COLO829 (cell line): ENCODE data around the gene SDR39U1.
A peak's percentile ranks its signal among the peaks of the same experiment; 100 is the strongest.

Source experiments
- DNase-seq: peaks from one replicate; pipeline ENCODE4 v3.0.0; 2012; ENCODE audit warnings: low spot score

Gene SDR39U1

DNA sequence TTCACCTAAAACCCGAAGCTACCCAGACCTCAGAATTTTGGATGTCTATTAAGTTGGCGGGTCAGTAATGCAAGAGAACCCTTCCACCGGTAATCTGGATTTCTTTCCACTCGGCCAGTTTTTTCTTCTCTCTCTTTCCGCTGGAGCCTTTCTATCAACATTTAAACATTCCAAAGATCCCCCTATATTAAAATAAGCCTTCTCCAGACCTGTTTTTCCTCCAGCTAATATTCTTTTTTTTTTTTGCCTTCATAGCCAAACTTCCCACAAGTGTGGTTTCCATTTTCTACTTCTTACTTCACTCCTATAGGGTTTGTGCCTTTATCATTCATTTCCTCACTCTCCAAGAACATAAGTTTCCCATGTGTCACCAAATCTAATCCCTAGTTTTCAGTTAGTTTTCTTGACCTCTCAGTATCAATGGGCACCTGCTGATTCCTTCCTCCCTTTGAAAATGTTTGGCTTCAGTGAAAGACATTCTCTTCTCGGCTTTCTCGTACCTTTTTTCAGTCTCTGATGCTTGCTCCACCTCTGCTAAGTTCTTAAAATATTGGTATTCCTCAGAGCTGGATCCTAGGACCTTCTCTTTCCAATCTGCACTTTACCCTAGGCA, 583 bp upstream of the SDR39U1 start:
- DNase-seq, result no peak

DNA sequence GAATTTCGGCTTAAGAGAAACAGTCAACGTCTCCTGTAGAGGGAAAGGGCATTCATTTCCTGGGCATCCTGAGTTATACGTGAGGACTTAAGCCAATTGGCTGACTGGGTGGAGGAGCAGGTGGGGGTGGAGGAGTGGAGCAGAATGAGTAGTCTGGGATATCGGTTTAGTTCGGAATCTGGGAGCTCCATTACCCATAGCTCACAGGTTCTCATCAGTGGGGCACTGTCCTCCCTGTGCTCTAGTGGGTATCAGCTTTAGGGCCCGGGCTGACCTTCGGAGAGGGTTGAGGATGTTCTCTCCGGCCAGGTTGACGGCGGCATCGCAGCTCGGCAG, 704 bp downstream of the SDR39U1 start:
- no peak for DNase-seq

DNA sequence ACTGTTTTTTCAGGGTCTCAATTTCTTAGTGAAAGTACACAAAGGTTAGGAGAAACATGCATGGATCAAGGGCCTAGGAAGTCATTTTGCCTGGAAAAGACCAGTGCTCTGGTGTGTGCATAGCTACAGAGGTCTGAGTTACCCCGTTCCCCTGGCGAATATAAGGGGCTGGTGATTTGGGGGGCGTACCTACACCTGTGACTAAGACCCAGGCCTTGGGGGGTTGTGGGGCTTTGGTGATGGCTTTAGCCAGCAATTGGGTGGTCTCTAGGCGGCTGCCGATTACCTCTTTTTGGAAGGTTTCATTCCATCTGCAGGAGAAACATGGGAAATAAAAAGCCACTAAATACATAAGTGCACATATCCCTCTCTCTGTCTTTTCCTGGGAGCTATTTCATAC, 1.1 kb downstream of the SDR39U1 start:
- DNase-seq, result no peak

DNA sequence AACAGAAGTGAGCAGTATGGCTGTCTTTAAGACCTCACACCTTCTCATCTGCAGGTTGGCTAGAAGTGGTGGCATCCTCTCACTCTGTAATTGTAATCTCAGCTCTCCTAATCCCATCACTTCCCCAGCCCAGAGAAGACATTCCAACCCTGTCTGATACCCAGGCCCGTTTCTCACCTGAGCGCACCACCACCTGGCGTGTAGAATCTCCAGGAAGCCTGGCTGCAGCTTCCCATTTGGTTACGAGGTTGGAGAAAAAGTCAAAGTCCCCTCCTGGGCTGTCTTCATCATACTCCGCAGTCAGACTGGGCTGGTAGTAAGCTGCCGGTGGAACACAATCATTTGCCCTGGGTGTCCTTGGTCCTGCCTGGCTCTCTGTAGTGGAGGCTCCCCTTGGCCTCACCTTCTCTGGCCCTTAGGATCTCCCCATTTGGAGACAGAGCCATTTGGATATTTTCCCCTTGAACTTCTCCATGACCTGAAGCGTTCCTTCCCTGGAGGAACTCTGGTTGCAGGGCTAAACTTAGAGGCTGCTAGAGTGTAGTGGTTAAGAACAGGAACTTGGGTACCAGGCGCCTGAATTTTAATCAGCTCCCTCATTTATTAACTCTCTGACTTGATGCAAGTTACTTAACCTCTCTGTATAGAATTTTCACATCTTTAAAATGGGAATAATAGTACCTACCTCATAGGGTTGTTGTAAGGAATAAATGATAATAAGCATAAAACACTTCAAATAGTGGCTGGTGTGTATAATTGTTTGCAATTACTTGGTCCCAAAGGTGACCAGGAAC, 1.8 kb downstream of the SDR39U1 start:
- no peak for DNase-seq

DNA sequence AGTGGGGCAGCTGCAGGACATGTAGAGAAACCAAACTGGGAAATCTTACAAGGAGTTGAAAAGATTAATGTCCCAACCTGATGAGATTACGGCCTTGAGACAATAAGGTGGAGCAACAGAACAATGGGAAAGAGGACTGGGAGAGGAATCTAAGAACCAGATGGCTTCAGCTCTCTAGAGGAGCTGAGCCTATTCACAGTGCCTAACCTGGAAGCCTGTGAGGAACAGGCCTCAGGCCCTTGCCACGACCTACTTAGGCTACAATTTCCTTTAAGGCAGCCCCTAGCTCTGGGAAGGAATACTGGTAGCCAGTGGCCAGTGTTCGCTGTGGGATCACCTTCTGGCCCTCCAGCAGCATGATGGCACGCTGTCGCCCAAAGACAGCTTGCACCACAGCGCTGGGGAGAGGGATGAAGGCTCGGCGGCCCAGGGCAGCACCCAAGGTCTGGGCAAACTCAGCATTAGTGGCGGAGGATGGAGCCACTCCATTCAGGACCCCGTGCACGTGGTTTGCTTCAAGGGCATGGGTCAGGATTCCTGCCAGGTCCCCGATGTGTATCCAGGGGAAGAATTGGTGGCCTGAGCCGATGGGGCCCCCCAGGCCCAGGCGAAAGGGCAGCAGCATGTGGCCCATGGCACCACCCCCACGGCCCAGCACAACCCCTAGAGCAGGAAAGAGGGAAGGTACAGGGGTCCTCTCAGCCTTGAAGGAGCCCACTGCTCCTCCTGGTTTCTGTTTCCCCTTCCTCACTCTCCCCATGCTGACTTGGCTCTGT, 2.6 kb downstream of the SDR39U1 start:
- DNase-seq, result no peak

DNA sequence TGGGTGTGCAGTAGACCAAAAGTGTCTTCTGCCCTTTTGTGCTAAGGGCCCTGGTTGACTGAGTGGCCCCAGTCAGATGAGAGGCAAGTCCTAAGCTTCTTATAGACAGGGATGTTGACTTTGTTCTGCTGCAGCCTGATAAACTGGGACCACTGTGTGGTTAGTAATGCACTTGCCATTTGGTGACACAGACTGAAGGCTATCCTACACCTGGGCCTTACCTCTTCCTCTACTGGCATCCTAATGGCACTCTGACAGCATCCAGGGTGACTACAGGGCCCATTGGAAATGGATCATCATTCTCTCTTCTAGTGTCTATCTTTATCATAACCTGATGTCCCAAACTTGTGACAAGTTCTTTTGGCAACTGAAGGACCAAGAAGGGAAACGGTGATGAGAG, 3.3 kb downstream of the SDR39U1 start:
- no peak for DNase-seq

DNA sequence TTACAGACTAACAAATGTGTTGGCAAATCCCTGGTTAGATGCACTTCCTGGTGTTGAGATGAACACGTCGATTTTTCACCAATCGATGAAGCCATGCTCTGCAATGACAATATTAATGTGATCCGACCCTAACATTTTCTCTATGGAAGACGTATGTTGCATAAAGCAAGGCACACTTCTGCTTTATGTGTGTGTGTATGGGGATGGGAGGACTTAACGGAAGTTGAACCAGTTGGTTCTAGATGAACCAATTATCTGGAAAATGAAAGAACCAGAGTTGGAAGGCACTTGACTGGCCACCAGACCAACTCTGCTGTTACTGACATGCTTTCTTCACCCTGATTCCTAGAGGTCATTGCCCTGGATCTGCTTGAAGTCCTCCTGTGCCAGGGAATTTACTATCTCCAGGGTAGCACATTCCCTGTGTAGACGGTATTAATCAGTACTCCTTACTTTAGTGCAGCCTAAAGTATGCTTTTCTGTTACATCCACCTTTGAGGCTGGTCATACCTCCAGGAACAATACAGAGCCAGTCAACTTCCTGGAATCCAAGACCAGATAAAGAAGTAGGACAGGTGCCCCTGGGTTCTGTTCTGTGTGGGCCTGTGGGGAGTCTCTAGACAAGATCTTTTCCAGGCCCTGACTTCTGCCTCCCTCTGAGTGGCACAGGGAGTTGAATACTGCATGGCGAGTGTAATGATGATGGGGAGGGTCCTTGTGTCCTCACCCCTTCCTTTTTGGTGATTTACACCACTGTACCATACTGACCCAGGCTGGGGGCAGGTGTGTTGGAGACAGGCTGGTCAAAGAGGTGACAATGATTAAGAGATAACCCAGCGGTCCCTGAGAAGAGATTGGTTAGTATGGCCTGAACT, 4.1 kb downstream of the SDR39U1 start:
- no peak for DNase-seq

DNA sequence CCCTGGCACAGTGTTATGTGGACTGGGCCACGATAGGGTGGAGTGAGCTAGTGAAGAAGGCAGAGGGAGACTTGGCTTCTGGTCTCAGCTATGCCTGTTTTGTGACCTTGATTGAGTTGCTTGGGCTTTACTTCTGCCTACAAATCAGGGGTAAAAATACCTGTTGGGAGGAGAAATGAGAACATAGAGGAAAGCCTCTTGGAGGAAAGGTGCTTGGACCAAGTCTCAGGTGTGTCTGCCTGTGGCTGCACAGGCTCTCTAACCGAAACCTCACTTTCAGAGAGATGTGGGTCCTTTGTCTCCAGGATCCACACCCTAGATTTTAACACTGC, 4.9 kb downstream of the SDR39U1 start:
- DNase-seq, result no peak

DNA sequence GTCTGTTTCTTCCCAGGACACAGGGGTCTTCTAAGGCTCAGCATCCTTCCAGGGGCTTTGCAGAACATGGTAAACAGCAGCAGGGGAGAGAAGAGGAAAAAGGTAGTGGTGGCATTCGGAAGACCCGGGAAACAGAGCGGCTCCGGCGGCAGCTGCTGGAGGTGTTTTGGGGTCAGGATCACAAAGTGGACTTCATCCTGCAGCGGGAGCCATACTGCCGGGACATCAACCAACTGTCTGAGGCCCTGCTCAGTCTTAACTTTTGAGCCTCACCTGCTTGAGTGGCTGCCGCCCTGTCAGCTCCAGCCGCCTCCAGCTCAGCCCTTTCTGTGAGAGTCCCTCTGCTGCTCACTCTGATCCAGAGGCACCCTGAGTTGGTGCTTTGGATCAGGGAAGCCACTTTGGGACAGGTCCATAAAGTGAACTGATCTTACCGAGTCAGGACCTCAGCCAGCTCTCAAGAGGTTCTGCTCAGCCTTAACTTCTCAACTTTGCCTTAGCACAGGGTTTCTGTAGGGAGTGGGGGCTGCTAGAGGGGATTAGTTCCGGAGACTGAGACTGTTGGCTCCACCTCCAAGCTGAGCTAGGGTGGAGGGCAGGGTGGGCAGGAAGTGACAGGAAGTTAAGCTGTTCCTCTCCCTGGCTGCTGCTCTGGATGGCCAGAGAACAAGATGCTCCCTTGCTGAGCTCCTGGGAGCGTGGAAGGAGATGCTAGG, 5.4 kb downstream of the SDR39U1 start:
- no peak for DNase-seq

DNA sequence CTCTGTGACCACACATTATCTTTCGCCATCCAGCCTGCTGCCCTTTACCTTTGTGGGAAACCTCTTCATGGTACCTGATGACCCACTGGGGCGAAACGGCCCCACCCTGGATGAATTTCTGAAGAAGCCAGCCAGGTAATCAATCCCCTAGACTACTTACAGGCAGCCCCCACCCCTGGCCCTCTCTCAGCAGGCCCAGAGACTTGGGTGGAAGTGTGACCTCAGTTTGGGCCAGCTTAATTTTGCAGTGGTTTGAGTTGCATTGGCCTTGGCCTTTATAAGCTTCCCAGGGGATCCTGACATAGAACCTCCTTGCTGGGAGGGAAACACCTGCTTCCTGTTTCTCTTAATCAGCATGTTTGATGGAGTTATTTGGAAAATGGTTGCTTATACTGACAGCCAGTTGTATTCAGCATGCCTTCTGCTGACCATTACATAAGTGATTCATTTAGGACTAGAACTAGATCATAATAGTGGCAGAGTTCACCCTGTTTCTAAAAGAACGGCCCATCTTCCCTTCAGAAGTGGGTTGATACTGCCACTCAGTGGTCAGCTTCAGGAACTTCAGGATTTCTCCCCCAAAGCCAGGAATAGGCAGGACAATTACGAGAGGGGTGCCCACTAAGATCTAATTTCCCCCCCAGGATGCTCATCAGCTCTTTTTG, 6.1 kb downstream of the SDR39U1 start:
- peak; percentile 82 for DNase-seq

DNA sequence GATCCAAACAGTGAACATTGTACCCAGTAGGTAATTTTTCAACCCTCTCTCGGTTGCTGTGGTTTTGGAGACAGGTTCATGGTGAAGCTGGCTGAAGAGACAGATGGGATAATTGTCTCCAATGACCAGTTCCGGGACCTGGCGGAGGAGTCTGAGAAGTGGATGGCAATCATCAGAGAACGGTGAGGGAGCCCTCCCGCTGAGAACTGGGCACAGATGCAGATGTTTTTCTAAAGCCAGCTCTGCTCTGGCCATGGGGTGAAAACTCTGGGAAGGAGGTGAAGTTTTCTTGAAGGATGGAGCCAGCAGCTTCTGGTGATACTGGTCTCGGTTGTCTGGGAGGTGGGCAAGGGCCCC, 6.6 kb downstream of the SDR39U1 start:
- no peak for DNase-seq

DNA sequence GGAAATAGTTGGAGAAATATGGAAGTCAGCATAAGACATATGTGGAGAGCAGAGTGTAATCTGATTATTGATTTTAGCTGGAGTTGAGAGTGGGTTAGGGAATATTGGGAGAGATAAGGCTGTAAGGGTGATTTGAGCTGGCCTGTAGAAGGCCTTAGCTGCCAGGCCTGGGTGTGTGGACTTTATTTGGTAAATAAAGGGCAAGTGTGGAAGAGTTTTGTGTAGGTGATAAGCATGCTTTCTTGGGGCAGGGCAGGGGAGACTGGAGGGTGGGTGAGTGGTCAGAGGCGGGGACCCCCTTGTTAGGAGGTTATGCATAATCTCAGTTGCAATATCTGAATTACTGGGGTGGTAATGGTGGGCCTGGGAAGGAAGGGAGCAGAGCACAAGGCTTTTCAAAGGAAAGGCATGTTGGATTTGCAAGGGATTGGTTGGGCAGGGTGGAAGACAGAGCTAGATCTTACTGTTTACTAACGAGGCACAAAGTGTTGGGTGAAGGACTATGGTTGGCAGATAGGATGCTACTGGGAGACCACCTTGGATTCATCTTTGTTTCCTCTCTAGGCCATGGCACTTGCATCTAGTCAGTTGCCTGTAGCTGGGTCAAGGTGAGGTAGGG, 7.3 kb downstream of the SDR39U1 start:
- DNase-seq, result no peak

DNA sequence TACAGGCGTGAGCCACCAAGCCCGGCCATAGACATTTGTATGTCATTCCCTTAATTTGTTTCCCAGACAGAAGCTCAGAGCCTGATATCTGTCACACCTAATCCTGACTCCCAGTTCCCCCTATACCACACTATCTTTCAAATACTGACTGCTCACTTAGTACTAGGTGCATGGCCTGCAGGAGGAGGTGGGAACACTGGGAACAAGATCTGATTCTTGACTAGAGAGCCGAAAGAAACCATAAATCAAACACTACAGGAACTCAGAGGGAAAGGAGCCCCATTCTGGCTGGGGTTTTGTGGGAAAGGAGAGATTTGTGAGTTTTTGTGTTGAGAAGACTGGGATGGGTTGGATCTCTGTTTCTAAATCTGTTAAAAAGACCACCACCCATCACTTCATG, 7.9 kb downstream of the SDR39U1 start:
- no peak for DNase-seq

DNA sequence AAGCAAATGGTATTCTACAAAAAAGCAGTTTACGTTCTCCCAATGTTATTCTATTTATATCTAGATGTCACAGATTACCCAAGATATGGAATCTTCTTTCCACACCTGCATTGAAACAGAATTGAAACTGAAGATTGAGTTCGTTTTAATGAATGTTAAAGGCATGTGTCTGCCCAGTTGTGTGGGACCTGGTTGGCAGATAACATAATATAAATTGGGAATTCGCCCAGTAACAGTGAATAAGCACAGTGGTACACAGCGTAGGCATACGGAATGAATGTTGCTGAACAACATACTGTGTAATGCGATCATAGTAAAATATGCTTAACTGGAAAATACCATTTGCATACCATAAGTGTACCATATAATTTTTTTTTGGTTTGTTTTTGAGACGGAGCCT, 8.5 kb downstream of the SDR39U1 start:
- no peak for DNase-seq

DNA sequence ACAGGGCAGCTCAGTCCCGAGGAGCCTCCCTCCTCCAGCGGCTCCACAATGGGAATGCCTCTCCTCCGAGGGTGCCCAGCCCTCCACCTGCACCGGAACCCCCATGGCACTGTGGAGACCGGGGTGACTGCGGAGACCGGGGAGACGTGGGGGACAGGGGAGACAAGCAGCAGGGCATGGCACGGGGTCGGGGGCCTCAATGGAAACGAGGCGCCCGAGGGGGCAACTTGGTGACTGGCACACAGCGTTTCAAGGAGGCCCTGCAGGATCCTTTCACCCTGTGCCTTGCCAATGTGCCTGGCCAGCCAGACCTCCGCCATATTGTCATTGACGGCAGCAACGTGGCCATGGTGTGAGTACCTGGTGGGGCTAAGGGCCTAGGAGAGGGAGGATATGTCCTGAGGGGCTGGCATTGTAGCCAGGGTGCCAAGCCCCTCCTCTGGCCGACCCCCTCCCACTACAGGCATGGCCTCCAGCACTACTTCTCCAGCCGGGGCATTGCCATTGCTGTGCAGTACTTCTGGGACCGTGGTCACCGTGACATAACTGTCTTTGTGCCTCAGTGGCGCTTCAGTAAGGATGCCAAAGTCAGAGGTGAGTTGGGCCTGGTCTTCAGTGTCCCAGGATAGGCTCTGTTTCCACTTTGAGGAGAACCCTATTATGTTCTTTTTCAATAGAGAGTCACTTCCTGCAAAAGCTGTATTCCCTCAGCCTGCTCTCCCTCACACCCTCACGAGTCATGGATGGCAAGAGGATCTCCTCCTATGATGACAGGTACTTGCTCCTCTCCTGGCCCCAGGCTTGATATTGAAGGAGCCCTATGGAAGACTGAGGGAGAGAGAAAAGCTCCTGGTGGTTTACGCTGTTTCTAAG, 10.1 kb downstream of the SDR39U1 start:
- DNase-seq, result no peak

DNA sequence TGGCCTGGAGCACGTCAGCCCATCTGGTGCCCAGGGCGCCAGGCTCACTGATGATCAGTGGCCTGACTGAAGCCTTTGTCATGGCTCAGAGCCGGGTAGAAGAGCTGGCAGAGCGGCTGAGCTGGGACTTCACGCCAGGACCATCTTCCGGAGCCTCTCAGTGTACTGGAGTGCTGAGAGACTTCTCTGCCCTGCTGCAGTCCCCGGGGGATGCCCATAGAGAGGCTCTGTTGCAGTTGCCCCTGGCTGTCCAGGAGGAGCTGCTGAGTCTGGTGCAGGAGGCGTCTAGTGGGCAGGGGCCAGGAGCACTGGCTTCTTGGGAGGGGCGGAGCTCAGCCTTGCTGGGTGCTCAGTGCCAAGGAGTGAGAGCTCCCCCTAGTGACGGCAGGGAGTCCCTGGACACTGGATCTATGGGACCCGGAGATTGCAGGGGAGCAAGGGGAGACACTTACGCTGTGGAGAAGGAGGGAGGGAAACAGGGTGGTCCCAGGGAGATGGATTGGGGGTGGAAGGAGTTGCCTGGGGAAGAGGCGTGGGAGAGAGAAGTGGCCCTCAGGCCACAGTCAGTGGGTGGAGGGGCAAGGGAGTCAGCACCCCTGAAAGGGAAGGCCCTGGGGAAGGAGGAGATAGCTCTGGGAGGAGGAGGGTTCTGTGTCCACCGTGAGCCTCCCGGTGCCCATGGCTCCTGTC, 10.9 kb downstream of the SDR39U1 start:
- peak; percentile 92 for DNase-seq

DNA sequence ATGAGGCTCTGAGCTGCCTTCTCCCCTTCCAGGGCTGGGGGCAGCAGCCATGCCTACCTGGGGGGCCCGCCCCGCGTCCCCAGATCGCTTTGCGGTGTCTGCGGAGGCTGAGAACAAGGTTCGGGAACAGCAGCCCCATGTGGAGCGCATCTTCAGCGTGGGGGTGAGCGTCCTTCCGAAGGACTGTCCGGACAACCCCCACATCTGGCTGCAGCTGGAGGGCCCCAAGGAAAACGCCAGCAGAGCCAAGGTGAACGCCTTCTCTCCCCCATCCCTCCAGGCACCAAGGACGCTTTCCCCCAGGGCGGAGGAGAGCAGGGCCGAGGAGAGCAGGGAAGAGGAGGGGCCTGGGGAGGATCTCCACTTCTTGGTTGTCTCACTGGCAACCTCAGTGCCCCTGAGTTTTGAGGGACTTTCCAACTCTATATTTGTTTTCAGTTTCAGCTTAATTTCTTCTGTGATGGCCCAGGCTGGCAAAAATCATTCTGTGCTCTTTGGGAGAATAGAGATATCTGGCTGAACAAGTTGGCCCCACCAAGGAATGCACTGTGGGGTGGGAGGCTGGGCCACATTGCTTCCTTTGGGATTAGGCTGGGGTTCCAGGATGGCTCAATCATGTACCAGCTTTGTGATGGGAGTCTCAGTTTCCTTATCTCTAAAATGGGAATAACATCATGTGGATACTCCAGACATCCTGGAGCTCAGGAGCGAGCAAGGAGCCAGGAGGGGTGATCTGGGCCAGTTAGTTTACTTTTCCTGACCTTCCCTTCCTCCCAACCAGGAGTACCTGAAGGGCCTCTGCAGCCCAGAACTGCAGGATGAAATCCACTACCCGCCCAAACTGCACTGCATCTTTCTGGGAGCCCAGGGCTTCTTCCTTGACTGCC, 11.7 kb downstream of the SDR39U1 start:
- no peak for DNase-seq

DNA sequence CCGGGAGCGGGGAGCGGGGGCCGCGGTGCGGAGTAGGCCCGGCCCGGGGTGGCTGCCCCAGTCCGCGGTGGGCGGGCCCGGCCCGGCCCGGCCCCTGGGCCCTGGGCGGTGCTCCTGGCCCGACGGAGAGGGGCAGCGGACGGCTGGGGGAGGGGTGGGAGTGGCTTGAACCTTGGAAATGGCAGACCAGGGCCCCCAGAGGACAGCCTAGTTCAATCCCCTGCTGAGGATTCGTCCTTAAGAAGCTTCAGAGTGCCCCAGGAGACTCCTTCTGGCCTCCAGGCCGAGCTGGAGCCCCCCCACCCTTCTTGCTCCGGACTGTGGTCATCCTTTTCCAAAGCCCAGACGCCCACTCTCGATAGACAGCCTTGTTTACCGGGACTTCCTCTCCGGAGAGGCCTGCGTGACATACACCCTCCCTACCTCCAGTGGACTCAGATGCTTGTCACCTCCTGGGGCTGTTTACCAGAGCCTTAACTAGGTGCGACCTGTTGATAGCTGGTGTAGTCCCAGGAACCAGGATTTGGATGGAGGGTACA, 12.4 kb downstream of the SDR39U1 start:
- DNase-seq, result peak; percentile 54
